Inflammatory macrophage treated with lipopolysaccharide for 1 hour (primary cell): ENCODE measurements around the gene PPME1.

ENCODE experiments used
- DNase-seq, 2 donors: peaks; one replicate each; pipeline ENCODE4 v3.0.0-alpha.2; 2020 to 2022

Gene PPME1

DNA sequence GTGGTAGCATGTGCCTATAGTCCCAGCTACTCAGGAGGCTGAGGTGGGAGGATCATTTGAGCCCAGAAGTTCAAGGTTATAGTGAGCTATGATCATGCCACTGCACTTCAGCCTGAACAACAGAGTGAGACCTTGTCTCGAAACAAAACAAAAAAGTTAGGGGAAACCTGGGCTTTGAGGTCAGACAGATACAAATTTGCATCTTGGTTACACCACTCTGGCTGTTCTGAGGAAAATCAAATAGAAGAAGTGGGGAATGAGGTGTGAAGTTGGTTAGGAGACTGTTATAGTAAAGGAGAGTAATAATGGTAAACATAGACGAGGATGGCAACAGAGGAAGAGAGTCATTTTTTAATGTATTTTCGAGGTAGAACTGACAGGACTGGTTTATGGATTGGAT is 62.6 kb downstream of the PPME1 start:
- DNase-seq, result no peak

- DNase-seq, result no peak
These were observed 64.0 kb downstream of the PPME1 start for GRCh38 chr11:74235121-74235520.

DNA sequence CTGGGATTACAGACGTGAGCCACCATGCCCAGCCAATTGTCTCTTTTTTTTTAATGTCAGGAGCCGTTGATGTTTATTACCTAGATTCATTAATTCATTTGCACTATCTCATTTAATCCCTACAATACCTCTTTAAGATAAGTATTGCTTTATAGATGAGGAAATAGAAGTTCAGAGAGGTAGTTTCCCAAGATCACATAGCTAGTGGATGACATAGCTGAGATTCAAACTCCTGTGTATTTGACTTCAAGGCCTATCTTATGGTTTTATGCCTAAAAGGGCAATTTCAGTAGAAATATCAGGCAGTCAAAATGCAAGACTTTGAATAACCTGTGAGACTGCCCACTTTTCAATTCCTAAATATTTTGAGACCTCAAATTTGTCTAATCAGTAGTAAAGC is 66.5 kb downstream of the PPME1 start:
- DNase-seq, result no peak

DNA sequence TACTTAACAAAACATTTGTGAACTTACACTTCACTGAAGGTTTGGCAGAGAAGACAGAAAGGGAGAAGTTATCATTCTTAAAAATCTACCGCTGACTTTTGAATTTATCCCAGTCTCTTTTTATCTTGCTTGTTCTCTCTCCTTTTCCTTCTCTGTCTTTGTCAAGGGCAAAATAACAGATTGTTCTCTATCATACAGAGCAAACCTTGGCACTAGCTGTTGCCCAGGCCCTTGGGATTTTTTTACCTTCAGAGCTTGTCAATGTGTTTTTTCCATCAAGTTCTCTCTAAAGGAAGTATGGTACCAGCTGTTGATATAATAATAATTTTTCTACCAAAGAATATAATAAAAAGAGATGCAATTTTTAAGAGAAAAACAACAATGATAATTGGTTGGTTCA is 67.2 kb downstream of the PPME1 start:
- DNase-seq, result no peak

GRCh38 chr11:74248469-74248868 is 77.4 kb downstream of the PPME1 start:
- no peak for DNase-seq

- no peak for DNase-seq
These were observed 78.4 kb downstream of the PPME1 start for GRCh38 chr11:74249496-74249895.

GRCh38 chr11:74253361-74253760 is 82.3 kb downstream of the PPME1 start:
- no peak for DNase-seq

DNA sequence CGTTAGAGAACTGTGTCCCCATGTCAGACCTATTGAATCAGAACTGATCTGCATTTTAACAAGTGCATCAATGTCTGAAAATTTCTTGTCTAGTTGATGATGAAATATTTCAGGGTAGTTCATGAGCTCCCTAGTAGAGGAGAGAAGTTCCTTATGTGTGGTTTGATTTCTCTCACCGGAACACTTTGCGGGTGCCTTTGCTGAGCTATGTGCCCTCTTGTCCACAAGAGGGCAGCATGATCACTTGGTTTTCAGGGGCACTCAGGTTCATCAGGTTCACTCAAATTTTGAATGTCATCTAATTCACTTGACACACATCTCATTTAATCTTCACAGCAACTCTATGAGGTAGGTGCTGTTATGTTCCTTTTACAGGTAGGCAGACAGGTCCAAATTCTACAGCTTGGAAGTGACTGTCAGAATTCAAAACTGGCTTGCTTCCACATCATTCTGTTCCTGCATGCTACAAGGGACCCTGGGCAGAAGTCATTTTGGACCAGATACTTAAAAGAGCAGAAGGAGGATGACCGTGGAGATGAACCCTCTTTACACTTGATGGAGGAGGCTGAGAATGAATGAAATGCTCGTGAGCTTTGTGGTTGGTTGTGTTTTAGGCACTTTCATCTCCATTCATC is 84.8 kb downstream of the PPME1 start:
- DNase-seq, result peak; percentile 44 to 80

- DNase-seq, result no peak
These were observed 85.5 kb downstream of the PPME1 start for GRCh38 chr11:74256378-74257133.

DNA sequence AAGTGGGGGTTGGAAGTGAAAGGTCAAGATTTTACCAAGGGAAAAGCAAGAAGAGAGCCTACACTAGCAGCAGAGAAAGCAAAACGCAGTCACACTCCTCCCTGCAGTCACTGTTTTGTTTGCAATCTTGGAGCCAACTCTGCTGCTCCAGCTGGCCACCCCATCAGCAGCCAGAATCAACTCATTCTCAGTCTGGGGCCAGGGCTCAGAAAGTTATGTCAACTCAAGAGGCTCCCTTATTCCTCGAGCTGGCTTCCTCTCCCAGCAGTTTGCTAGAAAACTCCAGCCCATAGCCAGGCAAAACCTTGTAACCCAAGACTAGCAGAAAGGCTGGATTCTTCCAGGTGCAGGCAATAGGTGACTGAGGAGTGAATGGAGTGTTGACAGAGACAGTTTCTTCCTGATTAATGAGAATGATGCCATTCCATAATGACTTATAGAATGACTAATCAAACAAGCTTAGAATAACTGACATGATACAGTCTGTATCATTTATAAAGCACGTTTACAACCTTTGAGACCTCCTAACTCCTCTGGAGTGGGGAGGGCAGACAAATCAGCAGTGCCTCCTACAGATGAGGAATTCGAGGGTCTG is 87.0 kb downstream of the PPME1 start:
- no peak for DNase-seq

DNA sequence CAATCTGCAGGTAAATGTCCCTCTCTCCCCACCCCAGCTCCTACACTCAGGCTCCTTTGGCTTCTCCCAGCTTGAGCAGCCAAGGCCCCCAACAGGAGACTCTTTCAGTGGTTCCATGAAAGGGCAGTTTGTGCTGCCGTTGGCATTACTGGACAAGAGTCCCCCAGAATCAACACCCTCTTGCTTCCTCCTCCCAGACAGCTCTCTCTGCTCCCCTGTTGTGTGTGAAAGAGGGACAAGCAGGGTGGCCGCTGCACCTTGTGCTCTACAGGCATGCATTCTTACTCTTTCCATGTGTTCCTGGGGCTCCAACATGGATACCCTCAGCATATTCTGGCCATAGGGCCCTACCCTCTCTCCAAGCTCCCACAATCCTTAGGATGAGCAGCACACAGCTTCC is 91.6 kb downstream of the PPME1 start:
- no peak for DNase-seq

DNA sequence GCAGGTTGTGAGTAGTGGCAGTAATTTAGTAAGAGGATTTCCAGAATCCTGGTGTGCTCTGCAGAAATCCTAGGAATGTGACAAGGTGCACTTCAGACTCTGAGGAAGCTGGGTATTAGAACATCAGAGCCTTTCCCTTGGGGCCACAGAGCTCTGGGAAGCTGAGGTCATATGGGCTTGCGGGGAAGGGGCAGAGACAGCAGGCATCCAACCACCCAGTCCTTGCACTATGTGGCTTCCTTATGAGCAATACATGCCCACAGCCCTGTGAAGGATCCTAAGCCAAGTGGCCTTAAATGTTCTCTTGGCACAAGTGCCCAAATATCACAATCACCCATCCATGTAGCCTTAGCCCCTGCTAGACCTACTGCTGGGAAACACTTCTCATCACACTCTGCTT is 94.2 kb downstream of the PPME1 start:
- no peak for DNase-seq

GRCh38 chr11:74267014-74267413 is 95.9 kb downstream of the PPME1 start:
- no peak for DNase-seq

DNA sequence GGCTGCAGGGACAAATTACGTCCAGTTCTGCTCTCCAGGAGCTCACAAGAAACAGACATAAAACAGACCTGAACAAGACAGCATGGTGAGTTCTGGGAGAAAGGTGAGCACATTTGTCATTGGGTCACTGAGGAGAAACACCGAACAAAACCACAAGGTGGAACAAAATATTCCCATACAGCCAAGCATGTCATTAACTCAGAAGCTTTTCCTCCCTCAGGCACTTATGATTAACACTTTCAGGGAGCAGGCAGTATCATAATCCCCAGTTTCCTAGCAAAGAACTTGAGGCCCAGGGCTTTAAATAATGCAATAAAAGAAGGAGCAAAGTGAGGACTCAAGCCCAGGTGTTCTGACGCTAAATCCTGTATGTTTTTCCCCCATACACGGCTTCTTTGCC is 97.4 kb downstream of the PPME1 start:
- no peak for DNase-seq

GRCh38 chr11:74269161-74269811 is 98.2 kb downstream of the PPME1 start:
- peak in 1 of 2 donors; percentile 8 for DNase-seq

GRCh38 chr11:74272276-74272675 is 101.2 kb downstream of the PPME1 start:
- no peak for DNase-seq

DNA sequence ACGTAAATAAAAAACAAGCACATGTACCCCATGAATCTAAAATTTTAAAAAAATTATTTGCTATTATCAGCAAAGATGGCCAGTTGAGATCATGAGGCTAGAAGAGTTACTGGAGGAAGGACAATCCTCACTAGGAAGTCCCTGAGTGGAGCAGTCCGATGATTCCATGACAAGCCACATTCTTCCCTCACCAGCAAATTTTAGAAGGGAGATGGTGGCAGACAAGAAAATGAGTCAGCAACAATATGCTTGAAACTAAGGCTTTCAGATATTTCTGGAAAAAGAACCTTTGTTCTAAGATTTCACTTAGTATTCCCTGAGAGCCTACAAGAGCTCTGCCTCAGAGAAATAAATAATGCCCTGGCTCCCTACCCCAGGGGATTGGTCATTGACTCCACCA is 105.5 kb downstream of the PPME1 start:
- no peak for DNase-seq

GRCh38 chr11:74278103-74278502 is 107.0 kb downstream of the PPME1 start:
- DNase-seq, result no peak

- no peak for DNase-seq
These were observed 107.7 kb downstream of the PPME1 start for GRCh38 chr11:74278721-74279161.

- no peak for DNase-seq
These were observed 108.2 kb downstream of the PPME1 start for GRCh38 chr11:74279256-74279655.

- DNase-seq, result no peak
These were observed 109.4 kb downstream of the PPME1 start for GRCh38 chr11:74280494-74280893.

- DNase-seq, result no peak
These were observed 111.3 kb downstream of the PPME1 start for GRCh38 chr11:74282421-74282820.

DNA sequence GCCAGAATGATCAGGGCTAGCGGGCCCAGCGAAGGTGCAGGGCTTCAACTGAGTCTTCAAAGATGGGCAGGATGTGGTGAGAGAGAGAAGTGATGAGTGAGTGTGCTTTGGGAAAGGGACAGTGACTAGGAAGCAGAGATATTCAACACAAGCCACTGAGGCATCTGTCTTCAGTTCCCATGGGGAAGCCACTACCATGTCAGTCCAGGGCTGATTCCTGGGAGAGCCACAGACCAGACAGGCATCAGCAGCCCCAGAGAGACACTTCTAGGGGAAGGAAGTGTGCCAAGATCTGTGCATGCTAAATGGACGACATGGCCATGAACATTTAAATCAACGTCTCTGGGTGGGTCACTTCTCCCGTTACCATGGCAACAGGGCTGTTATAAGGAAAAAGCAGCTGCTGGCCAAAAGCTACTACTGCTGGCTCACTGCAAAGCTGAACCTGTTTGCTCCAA is 111.9 kb downstream of the PPME1 start:
- no peak for DNase-seq
